ENCODE measurements around the gene CCDC117. TPM values are rescaled to one million over a fixed set of nuclear protein-coding genes. Genes with fewer than 3 reads are reported as not detected.
A peak's percentile ranks its signal among the peaks of the same experiment; 100 is the strongest.

Gene CCDC117
- total and polyA plus RNA-seq, 7 donors = 9.1 to 39.1 (median 27.5) TPM

DNA sequence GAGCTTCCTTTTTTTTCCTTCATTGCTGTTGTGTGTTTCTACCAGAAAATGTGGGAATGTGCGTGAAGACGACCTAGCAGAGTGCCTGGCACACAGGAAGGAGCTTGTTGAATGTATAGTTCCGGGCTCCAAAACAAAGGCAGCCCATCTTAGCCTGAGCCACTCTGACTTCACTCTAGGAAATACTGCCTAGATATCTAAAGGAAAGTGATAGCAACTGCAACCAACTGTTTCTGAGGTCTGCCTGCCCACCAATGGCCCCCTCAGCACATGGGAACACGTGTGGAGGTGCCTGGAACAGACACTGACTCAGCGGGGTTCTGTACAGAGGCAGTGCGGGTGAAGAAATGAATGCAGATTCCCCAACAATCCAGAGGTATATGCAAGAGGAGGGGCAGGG, 42.6 kb downstream of the CCDC117 start:
- H3K4me3 ChIP-seq = no peak overlapping the region
- peaks cover 24% of the 10 kb centered on the region for H3K4me1 ChIP-seq
- H3K27ac ChIP-seq = no peak overlapping the region
- intact Hi-C loops (cut with DNase I) = loop anchor here in 1 of 2 donors (10.0 kb wide), 1 partner anchor 770 kb away; no protein-coding TSS in a partner anchor
- WGBS, 3 donors = 73 to 75% (median 75%) methylated on average over 6 of the region's 6 CpGs
- no peaks in the 10 kb centered on the region for H3K9me3 ChIP-seq
- no peak for ATAC-seq
- no peaks in the 10 kb centered on the region for H3K36me3 ChIP-seq (ENCODE audit: insufficient read depth in 1 of 2, low read depth in 1 of 2)
- no peaks in the 10 kb centered on the region for H3K27me3 ChIP-seq (ENCODE audit: insufficient read depth in 3 of 3, low read length in 2 of 3)
- TF ChIP-seq, protein P1, sequence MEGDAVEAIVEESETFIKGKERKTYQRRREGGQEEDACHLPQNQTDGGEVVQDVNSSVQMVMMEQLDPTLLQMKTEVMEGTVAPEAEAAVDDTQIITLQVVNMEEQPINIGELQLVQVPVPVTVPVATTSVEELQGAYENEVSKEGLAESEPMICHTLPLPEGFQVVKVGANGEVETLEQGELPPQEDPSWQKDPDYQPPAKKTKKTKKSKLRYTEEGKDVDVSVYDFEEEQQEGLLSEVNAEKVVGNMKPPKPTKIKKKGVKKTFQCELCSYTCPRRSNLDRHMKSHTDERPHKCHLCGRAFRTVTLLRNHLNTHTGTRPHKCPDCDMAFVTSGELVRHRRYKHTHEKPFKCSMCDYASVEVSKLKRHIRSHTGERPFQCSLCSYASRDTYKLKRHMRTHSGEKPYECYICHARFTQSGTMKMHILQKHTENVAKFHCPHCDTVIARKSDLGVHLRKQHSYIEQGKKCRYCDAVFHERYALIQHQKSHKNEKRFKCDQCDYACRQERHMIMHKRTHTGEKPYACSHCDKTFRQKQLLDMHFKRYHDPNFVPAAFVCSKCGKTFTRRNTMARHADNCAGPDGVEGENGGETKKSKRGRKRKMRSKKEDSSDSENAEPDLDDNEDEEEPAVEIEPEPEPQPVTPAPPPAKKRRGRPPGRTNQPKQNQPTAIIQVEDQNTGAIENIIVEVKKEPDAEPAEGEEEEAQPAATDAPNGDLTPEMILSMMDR (IDR thresholded peaks at IDR 0.05) = no peak
- DNase-seq = no peak

GRCh38 chr22:28815729-28816128, 43.2 kb downstream of the CCDC117 start:
- H3K36me3 ChIP-seq (ENCODE audit: insufficient read depth in 1 of 2, low read depth in 1 of 2) = no peaks in the 10 kb centered on the region
- WGBS, 3 donors = 87 to 90% (median 89%) methylated on average over 6 of the region's 6 CpGs
- no peak overlapping the region for H3K27ac ChIP-seq
- intact Hi-C loops (cut with DNase I) = loop anchor here in 1 of 2 donors (10.0 kb wide), 1 partner anchor 771 kb away; no protein-coding TSS in a partner anchor
- ATAC-seq = no peak
- TF ChIP-seq, protein P1 (IDR thresholded peaks at IDR 0.05) = no peak
- H3K9me3 ChIP-seq = no peaks in the 10 kb centered on the region
- DNase-seq = no peak
- H3K27me3 ChIP-seq (ENCODE audit: insufficient read depth in 3 of 3, low read length in 2 of 3) = no peaks in the 10 kb centered on the region
- peaks cover 24% of the 10 kb centered on the region for H3K4me1 ChIP-seq
- no peak overlapping the region for H3K4me3 ChIP-seq

- Histone ChIP-seq H3K4me1 (peaks cover 24% of the 10 kb centered on the region), H3K27me3 (ENCODE audit: insufficient read depth in 3 of 3, low read length in 2 of 3) (no peaks in the 10 kb centered on the region), H3K27ac (no peak overlapping the region), H3K36me3 (ENCODE audit: insufficient read depth in 1 of 2, low read depth in 1 of 2) (no peaks in the 10 kb centered on the region), H3K4me3 (no peak overlapping the region), H3K9me3 (no peaks in the 10 kb centered on the region)
- 58 to 96% (median 92%) methylated on average over 2 of the region's 2 CpGs for WGBS, 3 donors
- no peak for ATAC-seq
- DNase-seq = no peak
- TF ChIP-seq, protein P1 (IDR thresholded peaks at IDR 0.05) = no peak
- intact Hi-C loops (cut with DNase I) = loop anchor here in 1 of 2 donors (10.0 kb wide), 1 partner anchor 772 kb away; no protein-coding TSS in a partner anchor
Observed at GRCh38 chr22:28817064-28817463, 44.6 kb downstream of the CCDC117 start.

DNA sequence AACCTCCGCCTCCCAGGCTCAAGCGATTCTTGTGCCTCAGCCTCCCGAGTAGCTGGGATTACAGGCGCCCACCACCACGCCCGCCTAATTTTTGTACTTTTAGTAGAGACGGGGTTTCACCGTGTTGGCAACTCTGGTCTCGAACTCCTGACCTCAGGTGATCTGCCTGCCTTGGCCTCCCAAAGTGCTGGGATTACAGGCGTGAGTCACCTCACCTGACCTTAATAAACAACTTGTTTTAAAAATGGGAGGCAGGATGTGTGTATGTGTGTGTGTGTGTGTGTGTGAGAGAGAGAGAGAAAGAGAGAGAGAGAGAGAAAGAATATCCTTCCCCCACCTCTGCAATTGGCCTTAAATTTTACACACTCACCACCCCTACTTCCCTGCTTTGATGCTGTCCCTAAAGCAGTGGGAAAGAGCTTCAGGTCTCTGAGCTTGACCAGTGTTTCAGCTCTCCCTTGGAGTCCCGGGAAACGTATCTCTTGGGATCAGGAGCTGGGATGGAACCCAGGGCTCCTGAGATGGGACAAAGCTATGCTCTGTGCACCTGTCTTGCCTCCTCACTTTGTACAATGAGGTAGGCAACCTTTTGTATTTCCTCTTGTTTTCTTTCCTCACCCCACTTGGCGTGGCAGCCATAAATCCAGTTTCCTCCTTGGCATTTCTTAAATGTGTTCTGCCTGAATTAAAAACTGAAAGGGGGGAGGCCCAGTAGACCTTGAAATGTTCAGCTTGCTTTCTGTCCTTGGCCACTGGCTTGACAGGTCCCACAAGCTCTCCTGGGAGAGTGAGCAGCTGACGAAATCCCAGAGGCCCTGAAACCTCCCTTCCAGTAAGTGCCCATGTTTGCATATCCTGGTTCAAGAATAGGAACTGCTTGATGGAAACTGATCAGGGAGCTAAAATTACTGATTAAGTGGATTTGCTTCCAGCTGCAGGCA, 45.7 kb downstream of the CCDC117 start:
- ATAC-seq = peak; percentile 53 to 81 (median 74)
- H3K9me3 ChIP-seq = no peaks in the 10 kb centered on the region
- peaks cover 21% of the 10 kb centered on the region for H3K4me1 ChIP-seq
- peak overlapping the region; percentile 79 for H3K27ac ChIP-seq
- no peak for DNase-seq
- intact Hi-C loops (cut with DNase I) = loop anchor here in 1 of 2 donors (10.0 kb wide), 1 partner anchor 773 kb away; no protein-coding TSS in a partner anchor
- TF ChIP-seq, protein P1 (IDR thresholded peaks at IDR 0.05) = no peak
- no peaks in the 10 kb centered on the region for H3K36me3 ChIP-seq (ENCODE audit: insufficient read depth in 1 of 2, low read depth in 1 of 2)
- peak overlapping the region; percentile 6 for H3K4me3 ChIP-seq
- no peaks in the 10 kb centered on the region for H3K27me3 ChIP-seq (ENCODE audit: insufficient read depth in 3 of 3, low read length in 2 of 3)
- WGBS, 3 donors = 65 to 77% (median 71%) methylated on average over 14 of the region's 14 CpGs

Data from psoas muscle (tissue), 8 donors.